CD14-positive monocyte (primary cell): Measurements from ENCODE around the gene KBTBD12. TPM values are rescaled to one million over a fixed set of nuclear protein-coding genes. Genes with fewer than 3 reads are reported as not detected.

ENCODE experiments used
- DNase-seq, 3 donors: peaks; one replicate each; pipeline ENCODE4 v3.0.0-alpha.2; 2011 to 2022
- H2AFZ ChIP-seq: 2 replicates; pipeline ENCODE4 v1.6.0; 2012; ENCODE audit warnings: mild to moderate bottlenecking, low read depth, low read length, inconsistent platforms; ENCODE audit not compliant: insufficient read depth, poor library complexity, severe bottlenecking
- H3K27ac ChIP-seq, 2 donors: 1 replicate in 1 of 2; 2 replicates in 1 of 2; pipeline ENCODE4 v1.5.1; 2012 to 2013; ENCODE audit warnings: low read length in 2 of 2, control low read depth in 1 of 2, inconsistent platforms in 1 of 2, low read depth in 1 of 2, mild to moderate bottlenecking in 1 of 2
- H3K27me3 ChIP-seq, 2 donors: one replicate each; pipeline versions ENCODE4 v1.6.0 to v1.6.1; 2011 to 2013; ENCODE audit warnings: low read length in 2 of 2; ENCODE audit not compliant: control insufficient read depth in 2 of 2, insufficient read depth in 2 of 2
- H3K36me3 ChIP-seq, 2 donors: replicated peaks in 1 of 2; 1 replicate in 1 of 2; 2 replicates in 1 of 2; pipeline versions ENCODE4 v1.5.1 to v1.6.1; 2012 to 2013; ENCODE audit warnings: low read length in 2 of 2, control low read depth in 1 of 2, inconsistent platforms in 1 of 2, mild to moderate bottlenecking in 1 of 2; ENCODE audit not compliant: insufficient read depth in 2 of 2, control insufficient read depth in 1 of 2
- H3K4me1 ChIP-seq, 2 donors: 1 replicate in 1 of 2; 2 replicates in 1 of 2; pipeline versions ENCODE4 v1.5.1 to v1.6.1; 2012 to 2013; ENCODE audit warnings: low read length in 2 of 2, control low read depth in 1 of 2, inconsistent platforms in 1 of 2, mild to moderate bottlenecking in 1 of 2, moderate library complexity in 1 of 2; ENCODE audit not compliant: insufficient read depth in 2 of 2, control insufficient read depth in 1 of 2
- H3K4me2 ChIP-seq: replicated peaks from 2 replicates; pipeline ENCODE3; 2012; ENCODE audit warnings: low read length, moderate library complexity, mild to moderate bottlenecking; ENCODE audit not compliant: poor library complexity, severe bottlenecking; ENCODE audit errors: extremely low read depth
- H3K4me3 ChIP-seq, 3 experiments: fragments of 200-600 bp in 1 of 3; sonication (generic) in 1 of 3; replicated peaks in 1 of 3; 1 replicate in 2 of 3; 2 replicates in 1 of 3; pipeline ENCODE4 v1.5.1; 2011 to 2013; ENCODE audit warnings: low read length in 3 of 3, mild to moderate bottlenecking in 3 of 3, control low read depth in 2 of 3, low read depth in 2 of 3, inconsistent platforms in 1 of 3, moderate library complexity in 1 of 3
- H3K79me2 ChIP-seq: 2 replicates; pipeline ENCODE4 v1.6.0; 2012; ENCODE audit warnings: mild to moderate bottlenecking, control low read depth, inconsistent platforms, low read length, moderate library complexity; ENCODE audit not compliant: insufficient read depth
- H3K9ac ChIP-seq: 2 replicates; pipeline ENCODE4 v1.6.0; 2017; ENCODE audit warnings: low read length, mild to moderate bottlenecking; ENCODE audit not compliant: insufficient read depth, poor library complexity, severe bottlenecking
- H3K9me3 ChIP-seq, 2 donors: replicated peaks in 1 of 2; 1 replicate in 1 of 2; 2 replicates in 1 of 2; pipeline versions ENCODE4 v1.5.1 to v1.6.1; 2012 to 2013; ENCODE audit warnings: low read length in 2 of 2, control low read depth in 1 of 2; ENCODE audit not compliant: control insufficient read depth in 1 of 2, insufficient read depth in 1 of 2
- H4K20me1 ChIP-seq: 2 replicates; pipeline ENCODE4 v1.6.0; 2012; ENCODE audit warnings: mild to moderate bottlenecking, low read length, control low read depth, moderate library complexity; ENCODE audit not compliant: insufficient read depth
- H3K27ac Mint-ChIP-seq, 7 donors: one replicate each; pipeline ENCODE4 v1.8.0; 2020; ENCODE audit warnings: mild to moderate bottlenecking in 7 of 7, mixed read lengths in 7 of 7, moderate library complexity in 6 of 7, inconsistent platforms in 2 of 7
- H3K27me3 Mint-ChIP-seq, 3 donors: one replicate each; pipeline ENCODE4 v1.8.0; 2021 to 2022; ENCODE audit warnings: low read depth in 3 of 3, mild to moderate bottlenecking in 3 of 3, mixed read lengths in 3 of 3, moderate library complexity in 3 of 3, inconsistent platforms in 1 of 3
- H3K36me3 Mint-ChIP-seq, 2 donors: one replicate each; pipeline ENCODE4 v1.8.0; 2020; ENCODE audit warnings: mixed read lengths in 2 of 2, inconsistent platforms in 1 of 2, mild to moderate bottlenecking in 1 of 2
- H3K4me1 Mint-ChIP-seq: one replicate; pipeline ENCODE4 v1.8.0; 2020; ENCODE audit warnings: mild to moderate bottlenecking, mixed read lengths
- H3K4me3 Mint-ChIP-seq, 2 donors: one replicate each; pipeline ENCODE4 v1.8.0; 2020; ENCODE audit warnings: mild to moderate bottlenecking in 2 of 2, mixed read lengths in 2 of 2, moderate library complexity in 1 of 2
- H3K9me3 Mint-ChIP-seq, 7 donors: one replicate each; pipeline ENCODE4 v1.8.0; 2020 to 2022; ENCODE audit warnings: mixed read lengths in 7 of 7, mild to moderate bottlenecking in 6 of 7, moderate library complexity in 6 of 7, inconsistent platforms in 2 of 7
- CTCF ChIP-seq: fragments of 200-600 bp; IDR thresholded peaks from one replicate; pipeline ENCODE4 v1.8.0; 2022; ENCODE audit warnings: antibody characterized with exemption, mild to moderate bottlenecking
- WGBS: methylation state at CpG from one replicate; pipeline ENCODE4 v1.1.5; 2013; ENCODE audit warnings: missing lambda C conversion rate; ENCODE audit not compliant: insufficient coverage; 5-methylcytosine and 5-hydroxymethylcytosine counted together
- intact Hi-C, 2 donors: fragments of 100-400 bp; cut with micrococcal nuclease; formaldehyde crosslinking; loops; one replicate each; pipeline versions ENCODE4 v1.15.0 to v1.15.1; 2023
- polyA plus RNA-seq, 3 donors: library from polyadenylated mRNA; depleted of rRNA in 1 of 3; unstranded in 2 of 3; stranded (reverse) in 1 of 3; fragments of 300-500 nt in 2 of 3; fragments of >200 nt in 1 of 3; fragmentation: Illumina TruSeq in 2 of 3; gene quantifications; 1 replicate in 2 of 3; 2 replicates in 1 of 3; pipeline ENCODE4 v1.2.3, GENCODE V29; 2012 to 2021

The KBTBD12 gene
- polyA plus RNA-seq, 3 donors = not detected

- H3K36me3 Mint-ChIP-seq = no peaks in the 10 kb centered on the region
- no peak for TF ChIP-seq CTCF
- Histone ChIP-seq H4K20me1 (no peaks in the 10 kb centered on the region), H3K4me1 (no peaks in the 10 kb centered on the region), H3K27me3 (no peaks in the 10 kb centered on the region), H2AFZ (no peak overlapping the region), H3K36me3 (no peaks in the 10 kb centered on the region), H3K9ac (no peak overlapping the region), H3K9me3 (no peaks in the 10 kb centered on the region), H3K79me2 (no peaks in the 10 kb centered on the region), H3K27ac (no peak overlapping the region), H3K4me2 (no peak overlapping the region), H3K4me3 (no peak overlapping the region)
- WGBS = no CpG with 5 or more reads among the region's 3 CpGs
- peaks cover 0 to 17% (median 2%) of the 10 kb centered on the region in 3 donors for H3K27me3 Mint-ChIP-seq
- no peak overlapping the region for H3K4me3 Mint-ChIP-seq
- DNase-seq = no peak
- H3K4me1 Mint-ChIP-seq = no peaks in the 10 kb centered on the region
- H3K9me3 Mint-ChIP-seq = peaks cover 0 to 13% (median 6%) of the 10 kb centered on the region in 7 donors
- H3K27ac Mint-ChIP-seq = no peak overlapping the region
- intact Hi-C loops = no loop called here
Observed at GRCh38 chr3:128014548-128014947, 99.5 kb downstream of the KBTBD12 start.

- WGBS = no CpG with 5 or more reads among the region's 1 CpG
- H3K9me3 Mint-ChIP-seq = peaks cover 0 to 13% (median 6%) of the 10 kb centered on the region in 7 donors
- no peak overlapping the region for H3K4me3 Mint-ChIP-seq
- no peak overlapping the region for H2AFZ ChIP-seq
- H3K27ac Mint-ChIP-seq = no peak overlapping the region
- no peak overlapping the region for H3K4me2 ChIP-seq
- H3K4me3 ChIP-seq = no peak overlapping the region
- H3K79me2 ChIP-seq = no peaks in the 10 kb centered on the region
- H3K4me1 Mint-ChIP-seq = no peaks in the 10 kb centered on the region
- no peaks in the 10 kb centered on the region for H4K20me1 ChIP-seq
- H3K27me3 ChIP-seq = no peaks in the 10 kb centered on the region
- no peak overlapping the region for H3K9ac ChIP-seq
- DNase-seq = no peak
- intact Hi-C loops = no loop called here
- no peaks in the 10 kb centered on the region for H3K4me1 ChIP-seq
- H3K27me3 Mint-ChIP-seq = peaks cover 0 to 11% (median 7%) of the 10 kb centered on the region in 3 donors
- H3K36me3 Mint-ChIP-seq = no peaks in the 10 kb centered on the region
- no peak for TF ChIP-seq CTCF
- H3K27ac ChIP-seq = no peak overlapping the region
- H3K36me3 ChIP-seq = no peaks in the 10 kb centered on the region
- H3K9me3 ChIP-seq = no peaks in the 10 kb centered on the region
Observed at GRCh38 chr3:128016502-128016901, 101.5 kb downstream of the KBTBD12 start.
